SH-SY5Y (cell line): Measurements from ENCODE around the gene NUBP2.

ENCODE experiments used
- GATA2 ChIP-seq: IDR thresholded peaks from 2 replicates; pipeline ENCODE4 v1.6.1; 2011; ENCODE audit warnings: mild to moderate bottlenecking, low read depth, low read length
- GATA3 ChIP-seq: IDR thresholded peaks from 2 replicates; pipeline ENCODE4 v1.6.1; 2011; ENCODE audit warnings: low read depth, mild to moderate bottlenecking, low read length, moderate library complexity

GRCh38 chr16:1831186-1832075 is 48.7 kb downstream of the NUBP2 start:
- TF ChIP-seq GATA2 (no peak), GATA3 (no peak)
